NB4 (cell line): ENCODE data around the gene MARK3.

ENCODE experiments used
- MYC ChIP-seq: IDR thresholded peaks from 2 replicates; pipeline ENCODE4 v1.6.1; 2011; ENCODE audit warnings: low read depth, low read length
- POLR2A ChIP-seq: IDR thresholded peaks from 2 replicates; pipeline ENCODE4 v1.6.1; 2011; ENCODE audit warnings: mild to moderate bottlenecking; ENCODE audit not compliant: insufficient read length; ENCODE audit errors: extremely low read depth
- TF ChIP-seq, protein P1 (sequence below): IDR thresholded peaks from one replicate; pipeline ENCODE4 v1.5.1; 2012; ENCODE audit warnings: low read depth, low read length

DNA sequence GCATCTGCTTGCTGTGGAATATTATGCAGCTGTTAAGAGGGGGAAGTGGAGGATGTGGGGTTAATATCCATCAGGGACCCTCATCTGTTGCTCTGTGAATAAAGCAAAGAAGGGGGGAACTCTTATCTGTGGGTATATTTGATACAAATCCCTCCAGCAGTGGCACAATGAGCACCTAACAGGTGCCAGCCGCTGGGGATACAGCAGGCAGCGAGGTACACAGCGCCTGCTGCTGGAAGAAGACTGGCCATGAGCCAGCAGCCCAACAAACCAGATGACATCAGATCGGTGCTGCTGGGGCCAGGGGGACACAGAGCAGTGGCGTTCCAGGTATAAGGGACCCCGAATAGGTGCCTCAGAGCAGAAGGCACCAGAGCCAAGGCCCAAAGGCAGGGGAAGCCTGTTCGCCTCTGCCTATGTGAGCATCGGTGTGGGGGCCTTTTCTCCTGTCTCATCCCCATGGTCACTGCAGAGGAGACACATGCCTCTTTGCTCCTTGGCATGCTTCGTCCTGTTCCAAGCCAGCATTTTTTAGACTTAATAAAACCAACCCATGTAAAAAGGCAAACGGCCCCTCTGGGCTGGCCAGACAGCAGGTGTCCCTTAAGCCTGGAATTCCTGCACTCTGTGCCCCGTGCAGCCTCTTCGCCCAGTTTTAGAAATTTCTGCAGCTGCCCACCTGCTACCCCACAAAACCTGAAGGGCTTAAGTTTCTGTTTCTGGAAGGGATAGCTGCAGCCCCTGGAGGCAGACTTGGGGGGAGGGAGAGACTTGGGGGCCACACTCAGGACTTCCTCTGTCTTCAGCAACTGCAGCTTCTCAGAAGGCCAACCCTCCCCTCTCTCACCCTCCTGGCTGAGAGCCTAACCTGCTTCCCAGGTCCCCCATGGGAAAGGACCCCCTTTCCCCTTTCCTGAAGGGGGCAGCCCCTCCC is 139.1 kb downstream of the MARK3 start:
- TF ChIP-seq POLR2A, result no peak
- TF ChIP-seq, protein P1, sequence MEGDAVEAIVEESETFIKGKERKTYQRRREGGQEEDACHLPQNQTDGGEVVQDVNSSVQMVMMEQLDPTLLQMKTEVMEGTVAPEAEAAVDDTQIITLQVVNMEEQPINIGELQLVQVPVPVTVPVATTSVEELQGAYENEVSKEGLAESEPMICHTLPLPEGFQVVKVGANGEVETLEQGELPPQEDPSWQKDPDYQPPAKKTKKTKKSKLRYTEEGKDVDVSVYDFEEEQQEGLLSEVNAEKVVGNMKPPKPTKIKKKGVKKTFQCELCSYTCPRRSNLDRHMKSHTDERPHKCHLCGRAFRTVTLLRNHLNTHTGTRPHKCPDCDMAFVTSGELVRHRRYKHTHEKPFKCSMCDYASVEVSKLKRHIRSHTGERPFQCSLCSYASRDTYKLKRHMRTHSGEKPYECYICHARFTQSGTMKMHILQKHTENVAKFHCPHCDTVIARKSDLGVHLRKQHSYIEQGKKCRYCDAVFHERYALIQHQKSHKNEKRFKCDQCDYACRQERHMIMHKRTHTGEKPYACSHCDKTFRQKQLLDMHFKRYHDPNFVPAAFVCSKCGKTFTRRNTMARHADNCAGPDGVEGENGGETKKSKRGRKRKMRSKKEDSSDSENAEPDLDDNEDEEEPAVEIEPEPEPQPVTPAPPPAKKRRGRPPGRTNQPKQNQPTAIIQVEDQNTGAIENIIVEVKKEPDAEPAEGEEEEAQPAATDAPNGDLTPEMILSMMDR, result peak; percentile 20
- no peak for TF ChIP-seq MYC
